WTC11 (cell line): ENCODE results near the gene OXLD1. TPM values are rescaled to one million over a fixed set of nuclear protein-coding genes. Genes with fewer than 3 reads are reported as not detected.
A peak's percentile ranks its signal among the peaks of the same experiment; 100 is the strongest.
"Not testable (repeated sequence)": the region's sequence is repeated elsewhere in the genome, so short reads cannot be mapped to it uniquely, and the experiment has no call there.

Experiments used
- ATAC-seq: fragments of 200-7000 bp; cut with Tn5 transposase; 2 replicates; pipeline ENCODE4 v1.10.0; 2021; ENCODE audit warnings: mild to moderate bottlenecking, moderate library complexity
- CTCF ChIA-PET: fragments of 300-600 bp; sonication (Branson Sonifier 250); formaldehyde crosslinking; loops from one replicate; lab custom pipeline; 2021; ENCODE audit warnings: antibody characterized with exemption; lab: Charles Lee
- POLR2A ChIA-PET: fragments of 350-600 bp; sonication (Branson Sonifier 250); formaldehyde crosslinking; loops from one replicate; lab custom pipeline; 2021; ENCODE audit warnings: antibody characterized with exemption; lab: Charles Lee
- DNase-seq: peaks from one replicate; pipeline ENCODE4 v3.0.0; 2021; ENCODE audit warnings: low spot score
- H3K27ac Mint-ChIP-seq: 2 replicates; pipeline ENCODE4 v1.8.0; 2021; ENCODE audit warnings: mixed read lengths
- H3K27me3 Mint-ChIP-seq: 2 replicates; pipeline ENCODE4 v1.8.0; 2021; ENCODE audit warnings: low read depth, mild to moderate bottlenecking, moderate library complexity, mixed read lengths
- H3K36me3 Mint-ChIP-seq: 2 replicates; pipeline ENCODE4 v1.8.0; 2021; ENCODE audit warnings: mixed read lengths
- H3K4me1 Mint-ChIP-seq: 2 replicates; pipeline ENCODE4 v1.8.0; 2022; ENCODE audit warnings: mixed read lengths
- H3K4me3 Mint-ChIP-seq: 2 replicates; pipeline ENCODE4 v1.8.0; 2021; ENCODE audit warnings: mild to moderate bottlenecking, moderate library complexity, mixed read lengths
- H3K9me3 Mint-ChIP-seq: 2 replicates; pipeline ENCODE4 v1.8.0; 2021; ENCODE audit warnings: mixed read lengths
- ATF3 ChIP-seq: sonication (generic); formaldehyde crosslinking; conservative IDR thresholded peaks from 2 replicates; pipeline ENCODE4 v1.8.1; 2022; ENCODE audit warnings: mild to moderate bottlenecking, missing genetic modification reagents
- CBFB ChIP-seq: sonication (generic); formaldehyde crosslinking; IDR thresholded peaks from 2 replicates; pipeline ENCODE4 v1.8.1; 2022; ENCODE audit warnings: mild to moderate bottlenecking, low read depth, missing genetic modification reagents
- CREM ChIP-seq: sonication (generic); formaldehyde crosslinking; IDR thresholded peaks from 2 replicates; pipeline ENCODE4 v1.8.1; 2022; ENCODE audit warnings: mild to moderate bottlenecking, missing genetic modification reagents, moderate library complexity
- EMX1 ChIP-seq: fragments of 250-450 bp; sonication (Bioruptor Pico); IDR thresholded peaks from 2 replicates; pipeline ENCODE4 v1.8.0; 2021; ENCODE audit warnings: mild to moderate bottlenecking
- ESRRA ChIP-seq: sonication (generic); formaldehyde crosslinking; IDR thresholded peaks from 2 replicates; pipeline ENCODE4 v1.8.1; 2022; ENCODE audit warnings: mild to moderate bottlenecking, missing genetic modification reagents, borderline replicate concordance
- NFE2L1 ChIP-seq: sonication (generic); formaldehyde crosslinking; IDR thresholded peaks from 2 replicates; pipeline ENCODE4 v1.8.1; 2023; ENCODE audit warnings: missing genetic modification reagents
- NFYB ChIP-seq: sonication (generic); formaldehyde crosslinking; conservative IDR thresholded peaks from 2 replicates; pipeline ENCODE4 v1.8.0; 2022; ENCODE audit warnings: low read depth, missing genetic modification reagents
- OVOL2 ChIP-seq: fragments of 250-450 bp; sonication (Bioruptor Pico); IDR thresholded peaks from 2 replicates; pipeline ENCODE4 v1.9.0; 2021; ENCODE audit warnings: mild to moderate bottlenecking, borderline replicate concordance
- RORB ChIP-seq: fragments of 250-450 bp; sonication (Bioruptor Pico); IDR thresholded peaks from 2 replicates; pipeline ENCODE4 v1.9.0; 2021; ENCODE audit warnings: mild to moderate bottlenecking
- SMAD3 ChIP-seq: sonication (generic); formaldehyde crosslinking; IDR thresholded peaks from 2 replicates; pipeline ENCODE4 v1.8.0; 2022; ENCODE audit warnings: missing genetic modification reagents, mild to moderate bottlenecking, borderline replicate concordance
- ZNF317 ChIP-seq: sonication (generic); formaldehyde crosslinking; IDR thresholded peaks from 2 replicates; pipeline ENCODE4 v1.8.1; 2023; ENCODE audit warnings: low read depth, mild to moderate bottlenecking, moderate library complexity, missing genetic modification reagents, borderline replicate concordance
- ZNF671 ChIP-seq: fragments of 250-450 bp; sonication (Bioruptor Pico); IDR thresholded peaks from 2 replicates; pipeline ENCODE4 v1.8.0; 2021; ENCODE audit warnings: mild to moderate bottlenecking
- total RNA-seq: library from RNA; stranded (reverse); gene quantifications from 3 replicates; pipeline ENCODE4 v1.2.3, GENCODE V29; 2021
- TF ChIP-seq, protein P1 (sequence below): fragments of 250-450 bp; sonication (Bioruptor Pico); IDR thresholded peaks from 2 replicates; pipeline ENCODE4 v1.9.0; 2021; ENCODE audit warnings: mild to moderate bottlenecking
- TF ChIP-seq, protein P2 (sequence below): sonication (generic); formaldehyde crosslinking; IDR thresholded peaks from 2 replicates; pipeline ENCODE4 v1.8.1; 2023; ENCODE audit warnings: mild to moderate bottlenecking, moderate library complexity, missing genetic modification reagents
- TF ChIP-seq, protein P3 (sequence below): fragments of 250-450 bp; sonication (Bioruptor Pico); IDR thresholded peaks from 2 replicates; pipeline ENCODE4 v1.8.0; 2021; ENCODE audit warnings: mild to moderate bottlenecking
- TF ChIP-seq, protein P4 (sequence below): fragments of 250-450 bp; sonication (Bioruptor Pico); conservative IDR thresholded peaks from 2 replicates; pipeline ENCODE4 v1.9.0; 2021; ENCODE audit warnings: mild to moderate bottlenecking
- TF ChIP-seq, protein P5 (sequence below): fragments of 200-600 bp; IDR thresholded peaks from 2 replicates; pipeline ENCODE4 v1.8.0; 2022; ENCODE audit warnings: antibody characterized with exemption
- TF ChIP-seq, protein P6 (sequence below): sonication (generic); formaldehyde crosslinking; conservative IDR thresholded peaks from 2 replicates; pipeline ENCODE4 v1.8.1; 2023; ENCODE audit warnings: mild to moderate bottlenecking, low read depth, missing genetic modification reagents, moderate library complexity

OXLD1 gene
- total RNA-seq, 1 experiment from 2014 or later, result 49.6 TPM

- TF ChIP-seq, protein P1, sequence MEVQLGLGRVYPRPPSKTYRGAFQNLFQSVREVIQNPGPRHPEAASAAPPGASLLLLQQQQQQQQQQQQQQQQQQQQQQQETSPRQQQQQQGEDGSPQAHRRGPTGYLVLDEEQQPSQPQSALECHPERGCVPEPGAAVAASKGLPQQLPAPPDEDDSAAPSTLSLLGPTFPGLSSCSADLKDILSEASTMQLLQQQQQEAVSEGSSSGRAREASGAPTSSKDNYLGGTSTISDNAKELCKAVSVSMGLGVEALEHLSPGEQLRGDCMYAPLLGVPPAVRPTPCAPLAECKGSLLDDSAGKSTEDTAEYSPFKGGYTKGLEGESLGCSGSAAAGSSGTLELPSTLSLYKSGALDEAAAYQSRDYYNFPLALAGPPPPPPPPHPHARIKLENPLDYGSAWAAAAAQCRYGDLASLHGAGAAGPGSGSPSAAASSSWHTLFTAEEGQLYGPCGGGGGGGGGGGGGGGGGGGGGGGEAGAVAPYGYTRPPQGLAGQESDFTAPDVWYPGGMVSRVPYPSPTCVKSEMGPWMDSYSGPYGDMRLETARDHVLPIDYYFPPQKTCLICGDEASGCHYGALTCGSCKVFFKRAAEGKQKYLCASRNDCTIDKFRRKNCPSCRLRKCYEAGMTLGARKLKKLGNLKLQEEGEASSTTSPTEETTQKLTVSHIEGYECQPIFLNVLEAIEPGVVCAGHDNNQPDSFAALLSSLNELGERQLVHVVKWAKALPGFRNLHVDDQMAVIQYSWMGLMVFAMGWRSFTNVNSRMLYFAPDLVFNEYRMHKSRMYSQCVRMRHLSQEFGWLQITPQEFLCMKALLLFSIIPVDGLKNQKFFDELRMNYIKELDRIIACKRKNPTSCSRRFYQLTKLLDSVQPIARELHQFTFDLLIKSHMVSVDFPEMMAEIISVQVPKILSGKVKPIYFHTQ, result no peak
- TF ChIP-seq CREM (CRISPR knock-in tag), result no peak
- TF ChIP-seq, protein P2, sequence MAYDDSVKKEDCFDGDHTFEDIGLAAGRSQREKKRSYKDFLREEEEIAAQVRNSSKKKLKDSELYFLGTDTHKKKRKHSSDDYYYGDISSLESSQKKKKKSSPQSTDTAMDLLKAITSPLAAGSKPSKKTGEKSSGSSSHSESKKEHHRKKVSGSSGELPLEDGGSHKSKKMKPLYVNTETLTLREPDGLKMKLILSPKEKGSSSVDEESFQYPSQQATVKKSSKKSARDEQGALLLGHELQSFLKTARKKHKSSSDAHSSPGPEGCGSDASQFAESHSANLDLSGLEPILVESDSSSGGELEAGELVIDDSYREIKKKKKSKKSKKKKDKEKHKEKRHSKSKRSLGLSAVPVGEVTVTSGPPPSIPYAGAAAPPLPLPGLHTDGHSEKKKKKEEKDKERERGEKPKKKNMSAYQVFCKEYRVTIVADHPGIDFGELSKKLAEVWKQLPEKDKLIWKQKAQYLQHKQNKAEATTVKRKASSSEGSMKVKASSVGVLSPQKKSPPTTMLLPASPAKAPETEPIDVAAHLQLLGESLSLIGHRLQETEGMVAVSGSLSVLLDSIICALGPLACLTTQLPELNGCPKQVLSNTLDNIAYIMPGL (CRISPR knock-in tag), result no peak
- TF ChIP-seq RORB (CRISPR knock-in tag), result no peak
- TF ChIP-seq OVOL2 (CRISPR knock-in tag), result no peak
- TF ChIP-seq, protein P3, sequence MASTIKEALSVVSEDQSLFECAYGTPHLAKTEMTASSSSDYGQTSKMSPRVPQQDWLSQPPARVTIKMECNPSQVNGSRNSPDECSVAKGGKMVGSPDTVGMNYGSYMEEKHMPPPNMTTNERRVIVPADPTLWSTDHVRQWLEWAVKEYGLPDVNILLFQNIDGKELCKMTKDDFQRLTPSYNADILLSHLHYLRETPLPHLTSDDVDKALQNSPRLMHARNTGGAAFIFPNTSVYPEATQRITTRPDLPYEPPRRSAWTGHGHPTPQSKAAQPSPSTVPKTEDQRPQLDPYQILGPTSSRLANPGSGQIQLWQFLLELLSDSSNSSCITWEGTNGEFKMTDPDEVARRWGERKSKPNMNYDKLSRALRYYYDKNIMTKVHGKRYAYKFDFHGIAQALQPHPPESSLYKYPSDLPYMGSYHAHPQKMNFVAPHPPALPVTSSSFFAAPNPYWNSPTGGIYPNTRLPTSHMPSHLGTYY (CRISPR knock-in tag), result no peak
- TF ChIP-seq, protein P4, sequence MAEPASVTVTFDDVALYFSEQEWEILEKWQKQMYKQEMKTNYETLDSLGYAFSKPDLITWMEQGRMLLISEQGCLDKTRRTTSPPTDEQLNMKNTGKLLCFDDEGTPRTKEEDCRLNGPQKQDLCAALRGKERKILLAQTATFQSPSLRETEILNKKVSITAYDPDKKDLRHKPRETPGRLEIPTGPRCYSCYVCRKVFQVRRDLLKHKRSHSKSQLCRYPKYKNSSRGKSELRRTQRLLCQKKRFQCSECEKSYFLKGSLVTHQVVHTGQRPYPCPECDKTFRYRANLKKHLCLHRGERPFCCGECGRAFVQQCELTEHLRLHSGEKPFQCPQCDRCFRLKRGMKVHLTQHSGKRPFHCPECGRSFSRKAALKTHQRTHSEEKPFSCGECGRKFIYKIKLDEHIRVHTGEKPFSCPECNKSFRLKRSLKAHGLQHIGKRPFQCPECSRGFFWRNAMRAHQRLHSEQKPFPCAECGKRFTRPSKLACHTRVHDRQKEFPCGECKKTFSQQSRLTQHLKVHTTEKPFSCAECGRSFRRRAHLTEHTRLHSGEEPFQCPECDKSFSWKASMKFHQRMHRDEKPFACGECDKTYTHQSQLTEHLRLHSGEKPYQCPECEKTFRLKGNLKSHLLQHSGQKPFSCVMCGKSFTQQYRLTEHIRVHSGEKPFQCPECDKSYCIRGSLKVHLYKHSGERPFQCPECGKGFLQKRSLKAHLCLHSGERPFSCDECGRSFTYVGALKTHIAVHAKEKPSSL (CRISPR knock-in tag), result no peak
Measured at GRCh38 chr17:81676906-81677305, 10.5 kb upstream of the OXLD1 start (continued).

GRCh38 chr17:81675515-81676221 lies 9.3 kb upstream of the OXLD1 start:
- H3K27ac Mint-ChIP-seq, H3K9me3 Mint-ChIP-seq, H3K4me1 Mint-ChIP-seq, POLR2A ChIA-PET, H3K27me3 Mint-ChIP-seq, ATAC-seq, H3K4me3 Mint-ChIP-seq: not testable (repeated sequence)
- H3K36me3 Mint-ChIP-seq, result peaks cover 33% of the 10 kb centered on the region
- CTCF ChIA-PET, result interaction anchor here (0.6 to 1.9 kb wide), 10 partner anchors 9 to 1306 kb away, joined by 3 to 9 read pairs (median 5); partner anchors contain the start of genes ARL16, CCDC137, HGS and MRPL12
- TF ChIP-seq, protein P5, sequence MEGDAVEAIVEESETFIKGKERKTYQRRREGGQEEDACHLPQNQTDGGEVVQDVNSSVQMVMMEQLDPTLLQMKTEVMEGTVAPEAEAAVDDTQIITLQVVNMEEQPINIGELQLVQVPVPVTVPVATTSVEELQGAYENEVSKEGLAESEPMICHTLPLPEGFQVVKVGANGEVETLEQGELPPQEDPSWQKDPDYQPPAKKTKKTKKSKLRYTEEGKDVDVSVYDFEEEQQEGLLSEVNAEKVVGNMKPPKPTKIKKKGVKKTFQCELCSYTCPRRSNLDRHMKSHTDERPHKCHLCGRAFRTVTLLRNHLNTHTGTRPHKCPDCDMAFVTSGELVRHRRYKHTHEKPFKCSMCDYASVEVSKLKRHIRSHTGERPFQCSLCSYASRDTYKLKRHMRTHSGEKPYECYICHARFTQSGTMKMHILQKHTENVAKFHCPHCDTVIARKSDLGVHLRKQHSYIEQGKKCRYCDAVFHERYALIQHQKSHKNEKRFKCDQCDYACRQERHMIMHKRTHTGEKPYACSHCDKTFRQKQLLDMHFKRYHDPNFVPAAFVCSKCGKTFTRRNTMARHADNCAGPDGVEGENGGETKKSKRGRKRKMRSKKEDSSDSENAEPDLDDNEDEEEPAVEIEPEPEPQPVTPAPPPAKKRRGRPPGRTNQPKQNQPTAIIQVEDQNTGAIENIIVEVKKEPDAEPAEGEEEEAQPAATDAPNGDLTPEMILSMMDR, result 0 out of 2 replicates have a peak, but pooled peaks have one; percentile 11
- DNase-seq, result peak; percentile 51

GRCh38 chr17:81673561-81674258 lies 7.3 kb upstream of the OXLD1 start:
- POLR2A ChIA-PET, result no interaction called here
- Mint-ChIP-seq H3K36me3 (peaks cover 44% of the 10 kb centered on the region), H3K4me1 (no peaks in the 10 kb centered on the region), H3K9me3 (no peaks in the 10 kb centered on the region), H3K4me3 (no peak overlapping the region), H3K27ac (no peak overlapping the region), H3K27me3 (no peaks in the 10 kb centered on the region)
- no peak for DNase-seq
- ATAC-seq, result no peak
- CTCF ChIA-PET, result no interaction called here
- TF ChIP-seq CBFB (CRISPR knock-in tag) (no peak), NFE2L1 (CRISPR knock-in tag) (no peak), RORB (CRISPR knock-in tag) (no peak), ZNF671 (no peak), NFYB (no peak), EMX1 (CRISPR knock-in tag) (no peak), SMAD3 (CRISPR knock-in tag) (no peak), ZNF317 (CRISPR knock-in tag) (no peak), ESRRA (CRISPR knock-in tag) (no peak), ATF3 (no peak)
- TF ChIP-seq, protein P6, sequence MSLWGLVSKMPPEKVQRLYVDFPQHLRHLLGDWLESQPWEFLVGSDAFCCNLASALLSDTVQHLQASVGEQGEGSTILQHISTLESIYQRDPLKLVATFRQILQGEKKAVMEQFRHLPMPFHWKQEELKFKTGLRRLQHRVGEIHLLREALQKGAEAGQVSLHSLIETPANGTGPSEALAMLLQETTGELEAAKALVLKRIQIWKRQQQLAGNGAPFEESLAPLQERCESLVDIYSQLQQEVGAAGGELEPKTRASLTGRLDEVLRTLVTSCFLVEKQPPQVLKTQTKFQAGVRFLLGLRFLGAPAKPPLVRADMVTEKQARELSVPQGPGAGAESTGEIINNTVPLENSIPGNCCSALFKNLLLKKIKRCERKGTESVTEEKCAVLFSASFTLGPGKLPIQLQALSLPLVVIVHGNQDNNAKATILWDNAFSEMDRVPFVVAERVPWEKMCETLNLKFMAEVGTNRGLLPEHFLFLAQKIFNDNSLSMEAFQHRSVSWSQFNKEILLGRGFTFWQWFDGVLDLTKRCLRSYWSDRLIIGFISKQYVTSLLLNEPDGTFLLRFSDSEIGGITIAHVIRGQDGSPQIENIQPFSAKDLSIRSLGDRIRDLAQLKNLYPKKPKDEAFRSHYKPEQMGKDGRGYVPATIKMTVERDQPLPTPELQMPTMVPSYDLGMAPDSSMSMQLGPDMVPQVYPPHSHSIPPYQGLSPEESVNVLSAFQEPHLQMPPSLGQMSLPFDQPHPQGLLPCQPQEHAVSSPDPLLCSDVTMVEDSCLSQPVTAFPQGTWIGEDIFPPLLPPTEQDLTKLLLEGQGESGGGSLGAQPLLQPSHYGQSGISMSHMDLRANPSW (CRISPR knock-in tag), result no peak
